ENCODE results near the gene CHCHD6.

DNA sequence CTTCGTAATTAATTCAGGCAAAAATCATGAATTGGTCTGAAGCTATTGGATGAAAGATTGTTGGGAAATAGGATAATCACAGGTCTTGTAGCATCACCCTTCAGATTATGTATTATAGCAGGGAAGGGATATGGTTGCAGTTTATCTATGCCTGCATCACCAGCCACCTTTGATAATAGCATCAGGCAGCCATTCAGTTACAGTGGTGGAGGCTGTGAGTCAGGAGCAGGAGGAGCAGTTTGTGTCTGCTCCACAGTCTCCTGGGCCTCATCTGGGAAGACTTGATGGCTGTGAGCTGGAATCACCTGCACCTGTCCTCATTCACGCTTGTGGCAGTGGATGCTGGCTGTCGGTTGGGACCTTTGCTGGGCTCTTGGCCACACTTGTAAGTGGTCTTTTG, 174.6 kb downstream of the CHCHD6 start:
- TF ChIP-seq, protein P1, sequence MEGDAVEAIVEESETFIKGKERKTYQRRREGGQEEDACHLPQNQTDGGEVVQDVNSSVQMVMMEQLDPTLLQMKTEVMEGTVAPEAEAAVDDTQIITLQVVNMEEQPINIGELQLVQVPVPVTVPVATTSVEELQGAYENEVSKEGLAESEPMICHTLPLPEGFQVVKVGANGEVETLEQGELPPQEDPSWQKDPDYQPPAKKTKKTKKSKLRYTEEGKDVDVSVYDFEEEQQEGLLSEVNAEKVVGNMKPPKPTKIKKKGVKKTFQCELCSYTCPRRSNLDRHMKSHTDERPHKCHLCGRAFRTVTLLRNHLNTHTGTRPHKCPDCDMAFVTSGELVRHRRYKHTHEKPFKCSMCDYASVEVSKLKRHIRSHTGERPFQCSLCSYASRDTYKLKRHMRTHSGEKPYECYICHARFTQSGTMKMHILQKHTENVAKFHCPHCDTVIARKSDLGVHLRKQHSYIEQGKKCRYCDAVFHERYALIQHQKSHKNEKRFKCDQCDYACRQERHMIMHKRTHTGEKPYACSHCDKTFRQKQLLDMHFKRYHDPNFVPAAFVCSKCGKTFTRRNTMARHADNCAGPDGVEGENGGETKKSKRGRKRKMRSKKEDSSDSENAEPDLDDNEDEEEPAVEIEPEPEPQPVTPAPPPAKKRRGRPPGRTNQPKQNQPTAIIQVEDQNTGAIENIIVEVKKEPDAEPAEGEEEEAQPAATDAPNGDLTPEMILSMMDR (IDR thresholded peaks at IDR 0.05; ENCODE audit: low read depth, low read length, missing input control) = no peak
- no peak for TF ChIP-seq JUND (IDR thresholded peaks at IDR 0.05)
- no peak for TF ChIP-seq GABPA (IDR thresholded peaks at IDR 0.05 in 1 of 2, conservative IDR thresholded peaks at IDR 0.05 in 1 of 2)
- TF ChIP-seq HNF4G (IDR thresholded peaks at IDR 0.05) = no peak
- TF ChIP-seq YY1 (IDR thresholded peaks at IDR 0.05) = no peak
- TF ChIP-seq EGR1 (IDR thresholded peaks at IDR 0.05; ENCODE audit: low read depth in 2 of 2) = no peak
- no peak for TF ChIP-seq RAD21 (IDR thresholded peaks at IDR 0.05)
- TF ChIP-seq, protein P2, sequence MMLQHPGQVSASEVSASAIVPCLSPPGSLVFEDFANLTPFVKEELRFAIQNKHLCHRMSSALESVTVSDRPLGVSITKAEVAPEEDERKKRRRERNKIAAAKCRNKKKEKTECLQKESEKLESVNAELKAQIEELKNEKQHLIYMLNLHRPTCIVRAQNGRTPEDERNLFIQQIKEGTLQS (IDR thresholded peaks at IDR 0.05) = no peak
- TF ChIP-seq, protein P3, sequence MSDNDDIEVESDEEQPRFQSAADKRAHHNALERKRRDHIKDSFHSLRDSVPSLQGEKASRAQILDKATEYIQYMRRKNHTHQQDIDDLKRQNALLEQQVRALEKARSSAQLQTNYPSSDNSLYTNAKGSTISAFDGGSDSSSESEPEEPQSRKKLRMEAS (IDR thresholded peaks at IDR 0.05) = no peak
- no peak for TF ChIP-seq FOXA1 (IDR thresholded peaks at IDR 0.05)

Measured in liver (tissue), 3 donors.